Type B pancreatic cell (in vitro differentiated cells): ENCODE data around the gene NES. TPM values are rescaled to one million over a fixed set of nuclear protein-coding genes. Genes with fewer than 3 reads are reported as not detected.
A peak's percentile ranks its signal among the peaks of the same experiment; 100 is the strongest.

Source experiments
- DNase-seq: peaks from one replicate; pipeline ENCODE4 v3.0.0; 2021; ENCODE audit warnings: mixed read lengths; ENCODE audit not compliant: unreplicated experiment; ENCODE audit errors: extremely low spot score
- H3K27ac Mint-ChIP-seq: 2 replicates; pipeline ENCODE4 v1.8.0; 2021; ENCODE audit warnings: mild to moderate bottlenecking, mixed read lengths
- H3K27me3 Mint-ChIP-seq: 2 replicates; pipeline ENCODE4 v1.8.0; 2021; ENCODE audit warnings: mixed read lengths
- H3K36me3 Mint-ChIP-seq: 2 replicates; pipeline ENCODE4 v1.8.0; 2021; ENCODE audit warnings: mixed read lengths
- H3K4me1 Mint-ChIP-seq: one replicate; pipeline ENCODE4 v1.8.0; 2021; ENCODE audit warnings: mixed read lengths; ENCODE audit not compliant: unreplicated experiment
- H3K4me3 Mint-ChIP-seq: 2 replicates; pipeline ENCODE4 v1.8.0; 2021; ENCODE audit warnings: mild to moderate bottlenecking, mixed read lengths
- H3K9me3 Mint-ChIP-seq: 2 replicates; pipeline ENCODE4 v1.8.0; 2021; ENCODE audit warnings: mixed read lengths
- CTCF ChIP-seq: fragments of 200-600 bp; sonication (generic); conservative IDR thresholded peaks from 2 replicates; pipeline ENCODE4 v1.5.0; 2021; ENCODE audit warnings: antibody characterized with exemption, mild to moderate bottlenecking
- total RNA-seq: library from RNA; stranded (reverse); gene quantifications from 2 replicates; pipeline ENCODE4 v1.2.1, GENCODE V29; 2021; ENCODE audit warnings: low replicate concordance

NES gene
- total RNA-seq, 1 donor from 2014 or later, result 125 TPM

GRCh38 chr1:156627313-156627880, 49.8 kb downstream of the NES start:
- TF ChIP-seq CTCF, result peak; percentile 80
- no peak for DNase-seq
- Mint-ChIP-seq H3K36me3 (no peaks in the 10 kb centered on the region), H3K27ac (no peak overlapping the region), H3K4me3 (no peak overlapping the region), H3K9me3 (no peaks in the 10 kb centered on the region), H3K4me1 (peaks cover 8% of the 10 kb centered on the region), H3K27me3 (peaks cover 79% of the 10 kb centered on the region)

DNA sequence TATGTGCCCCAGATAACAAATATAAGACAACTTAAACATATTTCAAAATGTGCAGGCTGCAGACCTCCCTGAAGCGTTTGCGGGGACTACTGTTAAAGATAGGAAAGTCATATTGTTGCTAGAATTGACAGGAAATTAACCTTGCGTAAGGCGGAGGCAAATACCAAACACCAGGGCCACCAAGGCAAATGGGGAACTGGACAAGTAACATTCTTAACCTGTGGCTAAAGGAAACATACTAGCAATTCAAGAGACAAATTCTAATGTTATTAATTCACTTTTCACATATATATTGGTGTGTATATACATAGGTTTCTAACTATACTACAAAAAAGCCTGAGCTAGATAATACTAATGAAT, 51.1 kb downstream of the NES start:
- H3K4me3 Mint-ChIP-seq, result peak overlapping the region; percentile 86
- H3K9me3 Mint-ChIP-seq, result no peaks in the 10 kb centered on the region
- no peak for DNase-seq
- no peak overlapping the region for H3K27ac Mint-ChIP-seq
- peak; percentile 31 for TF ChIP-seq CTCF
- H3K27me3 Mint-ChIP-seq, result peaks cover 80% of the 10 kb centered on the region
- peaks cover 8% of the 10 kb centered on the region for H3K4me1 Mint-ChIP-seq
- H3K36me3 Mint-ChIP-seq, result no peaks in the 10 kb centered on the region

GRCh38 chr1:156625436-156626078, 51.6 kb downstream of the NES start:
- DNase-seq, result no peak
- Mint-ChIP-seq H3K27me3 (peaks cover 79% of the 10 kb centered on the region), H3K4me1 (peaks cover 8% of the 10 kb centered on the region), H3K4me3 (peak overlapping the region; percentile 86), H3K36me3 (no peaks in the 10 kb centered on the region), H3K9me3 (no peaks in the 10 kb centered on the region), H3K27ac (no peak overlapping the region)
- peak; percentile 88 for TF ChIP-seq CTCF

- no peak for TF ChIP-seq CTCF
- Mint-ChIP-seq H3K27me3 (peaks cover 81% of the 10 kb centered on the region), H3K4me1 (peaks cover 8% of the 10 kb centered on the region), H3K9me3 (no peaks in the 10 kb centered on the region), H3K4me3 (no peak overlapping the region), H3K36me3 (no peaks in the 10 kb centered on the region), H3K27ac (no peak overlapping the region)
- no peak for DNase-seq
These were observed 52.3 kb downstream of the NES start for GRCh38 chr1:156624814-156625435.

DNA sequence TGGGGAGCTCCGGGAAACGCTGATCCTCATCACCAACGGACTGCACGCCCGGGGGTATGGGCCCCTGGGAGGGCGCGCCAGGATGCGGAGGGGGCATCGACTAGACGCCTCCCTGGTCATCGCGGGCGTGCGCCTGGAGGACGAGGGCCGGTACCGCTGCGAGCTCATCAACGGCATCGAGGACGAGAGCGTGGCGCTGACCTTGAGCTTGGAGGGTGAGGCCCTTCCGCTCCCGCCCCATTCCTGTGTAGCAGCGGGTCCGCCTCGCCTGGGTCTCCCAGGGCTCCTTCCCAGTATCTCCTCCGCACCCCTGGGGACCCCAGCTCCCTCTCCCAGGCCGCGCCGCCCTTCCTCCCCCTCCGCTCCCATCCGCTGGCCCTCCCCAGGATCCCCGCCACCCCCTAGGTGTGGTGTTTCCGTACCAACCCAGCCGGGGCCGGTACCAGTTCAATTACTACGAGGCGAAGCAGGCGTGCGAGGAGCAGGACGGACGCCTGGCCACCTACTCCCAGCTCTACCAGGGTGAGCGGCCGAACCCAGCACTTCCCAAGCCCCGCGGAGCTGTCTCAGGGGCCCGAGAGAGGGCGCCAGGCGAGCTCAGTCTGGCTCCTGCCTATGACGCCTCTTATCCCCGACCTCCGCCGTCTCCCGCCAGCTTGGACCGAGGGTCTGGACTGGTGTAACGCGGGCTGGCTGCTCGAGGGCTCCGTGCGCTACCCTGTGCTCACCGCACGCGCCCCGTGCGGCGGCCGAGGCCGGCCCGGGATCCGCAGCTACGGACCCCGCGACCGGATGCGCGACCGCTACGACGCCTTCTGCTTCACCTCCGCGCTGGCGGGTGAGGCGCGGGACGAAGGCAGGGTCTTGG, 53.0 kb downstream of the NES start:
- Mint-ChIP-seq H3K27ac (no peak overlapping the region), H3K9me3 (no peaks in the 10 kb centered on the region), H3K4me3 (peak overlapping the region; percentile 65), H3K36me3 (no peaks in the 10 kb centered on the region), H3K27me3 (peaks cover 81% of the 10 kb centered on the region), H3K4me1 (peaks cover 12% of the 10 kb centered on the region)
- no peak for DNase-seq
- TF ChIP-seq CTCF, result peak; percentile 63
